DMS79 (cell line): ENCODE results near the gene GATA2.

Experiments used
- DNase-seq: peaks from one replicate; lab custom pipeline; 2025; lab: John Stamatoyannopoulos, UW

GATA2 gene

GRCh38 chr3:128492671-128493569 is at the start of gene GATA2:
GATA2 (minus strand) TSS chr3:128493201; CDS start chr3:128487031, 6,170 bp downstream.
- no peak for DNase-seq

GRCh38 chr3:128541246-128541645 is 48.2 kb upstream of the GATA2 start:
- no peak for DNase-seq

GRCh38 chr3:128539376-128539775 is 46.4 kb upstream of the GATA2 start:
- DNase-seq, result no peak

GRCh38 chr3:128537091-128537703 is 44.2 kb upstream of the GATA2 start:
- DNase-seq, result peak; percentile 79

- no peak for DNase-seq
Observed at GRCh38 chr3:128532012-128532983, 39.3 kb upstream of the GATA2 start.

- no peak for DNase-seq
Observed at GRCh38 chr3:128524374-128525299, 31.6 kb upstream of the GATA2 start.

- no peak for DNase-seq
Observed at GRCh38 chr3:128523591-128523990, 30.6 kb upstream of the GATA2 start.

GRCh38 chr3:128521715-128522114 is 28.7 kb upstream of the GATA2 start:
- no peak for DNase-seq

- DNase-seq, result no peak
Observed at GRCh38 chr3:128518587-128519490, 25.8 kb upstream of the GATA2 start.

GRCh38 chr3:128517648-128518047 is 24.6 kb upstream of the GATA2 start:
- no peak for DNase-seq

GRCh38 chr3:128515967-128516366 is 23.0 kb upstream of the GATA2 start:
- no peak for DNase-seq

GRCh38 chr3:128508852-128509251 is 15.9 kb upstream of the GATA2 start:
- no peak for DNase-seq

GRCh38 chr3:128506754-128507153 is 13.8 kb upstream of the GATA2 start:
- DNase-seq, result no peak

GRCh38 chr3:128505771-128506170 is 12.8 kb upstream of the GATA2 start:
- DNase-seq, result no peak

- no peak for DNase-seq
Observed at GRCh38 chr3:128504963-128505730, 12.1 kb upstream of the GATA2 start.

GRCh38 chr3:128504533-128504915 is 11.5 kb upstream of the GATA2 start:
- DNase-seq, result no peak

- DNase-seq, result no peak
Observed at GRCh38 chr3:128503751-128504532, 10.9 kb upstream of the GATA2 start.

GRCh38 chr3:128503164-128503651 is 10.2 kb upstream of the GATA2 start:
- DNase-seq, result no peak
